NCI-H2029 treated with DMSO at 0.1 percent for 48 hours (cell line): ENCODE measurements around the gene ACTN1.

ENCODE experiments used
- DNase-seq: peaks from one replicate; lab custom pipeline; 2025; lab: John Stamatoyannopoulos, UW

The ACTN1 gene

DNA sequence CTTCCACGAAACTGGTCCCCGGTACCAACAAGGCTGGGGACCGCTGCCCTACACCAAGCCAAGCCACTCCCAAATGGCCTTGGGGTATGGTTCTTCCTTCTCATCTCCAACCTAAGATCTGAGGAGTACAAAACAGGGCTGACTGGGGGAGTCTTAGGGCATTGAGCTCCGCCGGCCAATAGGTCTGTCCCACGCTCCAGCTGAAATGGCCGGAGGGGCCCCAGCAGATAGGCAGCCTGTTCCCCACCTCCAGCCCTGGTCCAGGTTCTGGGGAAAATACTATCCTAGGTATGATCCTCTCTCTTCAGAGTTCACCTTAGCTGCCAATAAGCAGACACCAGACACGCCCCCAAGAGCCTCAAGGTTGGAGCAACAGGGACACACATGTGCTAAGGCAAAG is 90.2 kb downstream of the ACTN1 start:
- no peak for DNase-seq

DNA sequence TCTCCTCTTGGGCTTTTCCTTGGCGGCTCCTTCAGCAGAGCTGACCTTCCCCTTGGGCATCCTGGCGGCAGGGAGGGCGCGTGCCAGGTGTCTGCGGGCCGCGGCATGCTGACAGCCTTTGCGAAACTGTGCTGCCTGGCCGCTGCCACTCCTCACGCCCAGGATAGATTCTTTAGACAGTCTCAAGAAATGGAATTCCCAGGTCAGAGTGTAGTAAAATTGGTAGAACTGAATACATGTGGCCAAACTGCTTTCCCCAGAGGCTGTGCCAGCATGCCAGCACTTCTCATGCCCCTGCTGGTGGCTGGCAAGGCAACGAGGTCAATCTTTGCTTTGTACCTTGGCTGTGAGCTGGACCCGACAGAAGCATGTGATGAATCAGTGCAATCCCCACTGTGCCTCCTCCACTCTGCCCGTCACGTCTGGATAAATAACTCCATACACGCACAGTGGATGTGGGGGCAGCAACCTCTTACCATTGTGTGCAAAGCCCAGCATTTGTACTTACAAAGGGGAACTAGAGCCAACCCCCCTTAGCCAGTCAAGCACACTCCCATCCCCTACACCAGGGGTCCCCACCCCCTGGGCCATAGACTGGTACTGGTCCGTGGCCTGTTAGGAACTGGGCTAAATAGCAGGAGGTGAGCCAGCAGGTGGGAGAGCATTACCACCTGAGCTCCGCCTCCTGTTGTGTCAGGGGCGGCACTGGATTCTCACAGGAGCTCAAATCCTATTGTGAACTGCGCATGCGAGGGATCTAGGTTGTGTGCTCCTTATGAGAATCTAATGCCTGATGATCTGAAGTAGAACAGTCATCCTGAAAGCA is 90.9 kb downstream of the ACTN1 start:
- DNase-seq = no peak

DNA sequence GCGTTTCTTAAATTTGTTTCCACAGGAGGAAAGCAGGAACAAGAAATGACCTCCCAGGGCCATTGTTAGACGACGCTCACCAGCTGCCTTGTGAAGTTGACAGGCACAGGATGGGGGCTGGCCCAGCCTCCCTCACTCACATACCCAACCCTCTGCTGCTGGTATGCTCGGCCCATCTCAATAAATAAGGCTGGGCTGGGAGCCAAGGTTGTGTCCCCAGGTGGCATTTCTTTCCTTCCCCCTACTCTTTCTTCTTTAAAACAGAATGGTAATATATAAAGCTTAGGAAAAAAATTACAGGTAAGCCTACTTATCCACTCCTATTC is 93.0 kb downstream of the ACTN1 start:
- DNase-seq = no peak

DNA sequence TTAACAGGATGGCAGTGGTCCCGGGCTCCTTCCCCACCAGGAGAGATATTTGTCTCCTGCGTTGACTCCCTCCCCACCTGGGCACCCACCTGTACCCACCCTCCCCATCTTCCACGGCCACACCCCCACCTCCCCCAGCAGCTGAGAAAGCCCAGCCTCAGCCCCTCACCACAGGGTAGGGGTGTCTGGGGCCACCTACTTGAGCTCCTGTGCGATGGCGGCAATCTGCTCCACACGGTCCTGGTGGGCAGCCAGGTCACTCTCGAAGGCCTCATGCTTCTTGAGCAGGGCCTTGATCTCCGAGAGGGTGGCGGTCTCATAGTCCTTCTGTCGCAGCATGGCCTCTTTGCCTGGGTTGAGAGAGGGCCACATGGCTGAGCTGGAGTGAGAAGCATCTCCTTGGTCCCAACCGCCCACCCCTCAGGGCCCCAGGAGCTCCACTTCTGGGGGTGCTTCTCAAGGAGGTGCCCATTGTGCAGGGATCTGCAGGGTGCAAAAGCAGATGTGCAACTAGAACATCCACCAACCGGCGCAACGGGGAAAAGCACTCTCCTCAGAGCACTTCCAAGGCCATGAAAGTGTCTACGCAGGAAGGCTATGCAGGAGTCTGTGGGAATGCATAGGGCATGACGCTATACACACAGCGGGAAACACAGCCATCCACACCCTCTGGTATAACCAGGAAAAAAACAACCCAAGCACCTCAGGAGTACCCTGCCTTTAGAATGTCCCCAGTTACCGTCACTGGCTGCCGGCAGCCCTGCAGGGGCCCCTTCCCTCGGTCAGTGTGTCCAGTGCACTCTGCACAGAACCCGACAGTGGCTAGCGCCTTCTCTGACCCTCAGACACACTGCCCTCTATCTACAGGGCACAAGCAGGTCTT is 93.6 kb downstream of the ACTN1 start:
- no peak for DNase-seq

DNA sequence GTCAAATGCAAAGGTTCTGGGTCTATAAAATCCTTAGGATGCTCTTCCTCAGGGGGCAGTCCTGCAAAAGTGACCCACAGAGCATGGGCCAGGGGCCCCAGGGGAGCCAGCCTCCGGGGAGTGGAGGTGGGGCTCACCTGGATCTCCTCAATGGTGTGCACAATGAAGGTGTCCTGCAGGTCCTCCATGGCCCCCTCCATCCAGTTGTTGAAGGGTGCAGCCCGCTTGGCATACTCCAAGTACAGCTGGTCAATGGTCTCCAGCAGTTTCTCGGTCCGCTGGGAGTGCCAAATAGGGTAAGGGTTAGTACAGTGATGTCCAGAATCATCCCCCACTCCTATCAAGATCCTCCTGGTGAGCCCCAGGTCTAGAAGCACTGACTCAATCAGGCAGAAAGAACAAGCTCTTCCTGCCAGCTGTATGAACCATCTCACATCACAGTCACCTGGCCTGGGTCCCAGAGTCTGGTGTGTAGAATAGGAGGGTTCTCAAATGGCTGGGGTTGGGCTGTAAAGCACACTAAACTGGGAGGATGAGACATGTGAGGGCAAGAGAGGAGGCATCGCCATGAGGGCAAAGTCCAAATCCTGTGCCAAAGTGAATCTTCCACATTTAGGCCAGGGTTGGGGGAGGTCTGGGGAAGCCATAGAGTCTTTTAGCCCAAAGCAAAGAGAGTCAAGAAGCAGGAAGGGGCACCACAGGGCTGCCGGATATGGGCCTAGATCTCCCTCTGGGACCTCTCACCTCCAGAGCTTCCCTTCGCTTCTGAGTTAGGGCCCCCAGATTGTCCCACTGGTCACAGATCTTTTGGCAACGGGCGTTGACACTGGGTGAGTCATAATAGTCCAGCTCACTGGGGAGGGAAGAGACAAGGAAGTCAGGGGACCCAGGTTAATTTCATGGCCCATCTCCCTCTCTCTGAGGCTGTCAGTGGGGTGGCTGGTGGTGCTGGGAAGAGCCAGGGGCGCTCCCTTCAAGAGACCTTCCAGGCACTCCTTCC is 94.8 kb downstream of the ACTN1 start:
- DNase-seq = peak; percentile 35

DNA sequence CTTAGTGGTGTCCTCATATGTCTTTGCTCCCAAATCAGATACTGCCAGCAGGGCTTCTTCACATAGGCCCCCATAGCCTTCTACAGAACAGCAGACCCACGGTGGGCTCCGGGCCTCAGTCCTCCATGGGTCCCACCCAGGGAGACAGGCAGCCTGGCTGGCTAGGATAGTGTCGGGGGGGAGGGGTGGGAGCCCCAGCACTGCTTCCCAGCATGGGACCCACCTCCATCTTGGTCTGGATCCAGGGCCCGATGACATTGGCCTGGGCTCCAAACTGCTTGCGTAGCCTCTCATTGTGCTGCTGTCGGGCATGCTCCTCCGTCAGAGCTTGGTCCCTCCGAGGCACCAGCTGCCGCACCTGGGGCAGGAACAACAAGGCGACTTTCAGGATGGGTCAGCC is 96.9 kb downstream of the ACTN1 start:
- DNase-seq = no peak

DNA sequence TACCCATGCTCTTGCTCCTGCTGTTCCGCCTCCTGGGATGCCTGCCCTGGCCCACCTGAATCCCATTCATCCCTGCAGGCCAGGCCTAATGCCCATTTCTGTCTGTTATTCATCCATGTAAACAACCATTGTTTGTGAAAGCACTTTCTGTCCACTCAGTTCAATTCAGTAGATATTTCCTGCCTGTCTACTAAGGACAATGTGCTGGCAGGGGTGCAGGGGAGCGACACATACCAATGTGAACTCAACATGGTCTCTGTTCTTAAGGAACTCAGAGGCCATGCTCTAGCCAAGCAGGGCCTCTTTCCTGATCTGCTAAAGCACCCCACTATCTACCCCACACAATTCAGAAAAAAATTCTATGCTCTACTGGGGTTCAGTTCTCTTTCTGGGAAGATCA is 97.7 kb downstream of the ACTN1 start:
- DNase-seq = no peak

DNA sequence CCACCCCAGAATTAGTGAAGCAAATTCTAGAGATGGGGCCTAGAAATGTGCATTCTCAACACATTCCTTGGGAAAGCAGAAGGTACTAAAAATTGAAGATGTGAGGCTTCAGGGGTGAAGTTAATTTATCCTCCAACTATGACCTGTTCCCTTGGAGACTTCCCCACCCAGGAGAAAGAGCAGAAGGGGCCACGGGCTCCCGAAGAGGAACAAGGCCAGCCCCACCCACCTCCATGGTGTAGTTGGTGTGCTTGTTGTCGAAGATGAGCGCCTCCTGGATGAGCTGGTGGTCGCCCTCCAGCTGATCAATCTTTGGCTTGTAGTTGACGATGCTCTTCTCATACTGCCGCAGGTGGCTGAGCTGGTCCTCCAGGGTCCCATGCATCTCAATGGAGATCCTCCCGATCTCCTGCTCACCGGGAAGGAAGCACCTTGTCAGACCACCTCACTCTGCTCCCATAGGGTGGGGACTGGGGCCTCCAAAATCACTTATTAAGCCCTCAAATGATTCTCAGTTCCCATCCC is 98.5 kb downstream of the ACTN1 start:
- no peak for DNase-seq

DNA sequence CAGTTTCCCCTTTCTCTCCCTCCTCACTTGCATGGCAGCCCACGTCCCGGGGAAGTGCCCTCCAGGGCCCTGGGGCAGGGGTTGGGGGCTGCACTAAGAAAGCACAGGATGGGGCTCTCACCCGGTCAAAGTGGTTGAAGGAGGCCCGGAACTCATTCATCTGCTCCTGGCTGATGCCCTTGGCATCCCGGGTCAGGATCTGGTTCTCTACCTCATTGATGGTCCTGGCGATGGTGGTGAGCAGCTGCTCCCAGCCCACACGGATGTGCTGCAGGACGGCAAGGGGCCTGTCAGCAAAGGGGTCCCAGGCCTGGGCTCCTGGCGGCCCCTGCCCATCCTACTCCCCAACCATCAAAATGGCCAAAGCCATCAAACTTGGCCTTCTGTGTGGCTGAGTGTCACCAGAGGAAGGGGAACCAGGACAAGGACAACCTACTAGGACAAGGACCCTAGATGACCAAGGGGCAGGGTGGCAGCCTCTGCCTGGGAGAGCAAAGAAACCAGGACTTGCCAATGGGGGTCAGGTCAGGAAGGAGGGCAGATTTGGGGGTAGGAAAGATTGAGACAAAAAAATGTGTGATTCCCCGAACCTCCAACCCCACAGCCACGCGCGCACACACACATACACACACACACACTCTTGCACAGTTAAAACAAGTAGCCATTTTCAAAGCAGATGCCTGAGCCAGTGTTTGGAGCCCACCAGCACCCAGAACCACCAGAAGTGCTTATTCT is 99.1 kb downstream of the ACTN1 start:
- DNase-seq = no peak

DNA sequence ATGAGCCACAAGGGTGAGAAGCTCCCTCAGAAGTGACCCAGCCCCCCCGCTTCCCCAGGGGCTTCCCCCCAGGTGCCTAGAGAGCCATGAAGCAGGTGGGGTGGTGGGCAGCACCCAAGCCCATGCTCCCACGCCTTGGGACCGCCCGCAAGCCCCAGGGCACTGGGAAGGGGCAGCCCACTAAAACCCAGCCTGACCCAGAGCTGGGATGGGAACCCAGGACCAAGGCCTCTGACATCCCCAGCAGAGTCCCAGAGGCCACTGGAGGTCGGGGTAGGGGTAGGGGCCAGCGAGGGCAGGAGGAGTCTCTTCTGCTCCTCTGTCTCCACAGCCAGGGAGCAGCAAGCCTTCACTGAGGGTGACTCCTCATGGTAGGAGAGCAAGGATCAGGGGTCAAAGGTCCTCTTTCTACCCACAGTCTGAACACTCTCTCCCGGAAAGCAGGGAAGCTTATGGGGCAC is 99.8 kb downstream of the ACTN1 start:
- DNase-seq = no peak

DNA sequence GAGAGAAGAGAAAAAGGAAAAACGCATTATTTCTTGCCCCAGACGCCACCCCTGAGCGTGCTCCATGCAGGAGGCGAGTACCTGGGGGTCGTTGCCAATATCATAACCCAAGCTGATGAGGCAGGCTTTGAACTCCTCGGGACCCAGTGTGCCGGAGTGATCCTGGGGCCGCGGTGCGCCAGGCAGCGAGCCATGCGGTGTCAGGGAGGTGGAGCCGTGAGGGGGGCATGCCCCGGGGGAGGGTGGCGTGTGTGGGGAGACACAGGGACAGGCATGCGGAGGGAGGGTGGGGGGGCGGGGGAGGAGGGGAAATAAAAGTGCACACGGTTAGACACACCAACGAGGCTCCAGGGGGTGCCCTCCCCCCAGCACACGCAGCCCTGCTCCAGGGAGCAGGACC is 100.2 kb downstream of the ACTN1 start:
- no peak for DNase-seq

DNA sequence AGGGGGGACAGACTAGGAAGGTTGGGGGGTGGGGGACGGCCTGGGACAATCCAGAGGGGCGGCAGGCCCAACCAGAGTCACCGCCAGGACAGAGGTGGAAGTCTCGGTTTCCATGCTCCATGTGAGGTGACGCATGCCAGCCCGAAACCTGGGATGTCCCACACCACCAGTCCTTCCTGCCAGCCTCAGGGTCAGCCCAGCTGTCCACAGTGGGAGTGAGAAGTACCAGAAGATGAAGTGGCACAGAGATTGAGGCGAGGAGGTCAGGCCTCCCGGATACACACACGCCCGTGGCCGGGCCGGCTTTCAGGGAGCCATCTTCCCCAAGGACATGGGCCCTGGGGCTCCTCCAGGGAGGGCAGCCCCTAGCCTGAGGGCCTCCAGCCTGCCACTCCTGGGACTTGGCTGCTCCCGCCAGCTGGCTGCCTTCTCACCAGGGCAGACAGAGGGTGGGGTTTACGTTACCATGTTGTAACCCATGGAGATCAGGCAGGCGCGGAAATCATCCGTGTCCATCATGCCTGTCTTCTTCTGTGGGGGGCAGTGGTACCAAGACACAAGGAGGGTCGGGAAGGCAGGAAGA is 101.0 kb downstream of the ACTN1 start:
- no peak for DNase-seq

DNA sequence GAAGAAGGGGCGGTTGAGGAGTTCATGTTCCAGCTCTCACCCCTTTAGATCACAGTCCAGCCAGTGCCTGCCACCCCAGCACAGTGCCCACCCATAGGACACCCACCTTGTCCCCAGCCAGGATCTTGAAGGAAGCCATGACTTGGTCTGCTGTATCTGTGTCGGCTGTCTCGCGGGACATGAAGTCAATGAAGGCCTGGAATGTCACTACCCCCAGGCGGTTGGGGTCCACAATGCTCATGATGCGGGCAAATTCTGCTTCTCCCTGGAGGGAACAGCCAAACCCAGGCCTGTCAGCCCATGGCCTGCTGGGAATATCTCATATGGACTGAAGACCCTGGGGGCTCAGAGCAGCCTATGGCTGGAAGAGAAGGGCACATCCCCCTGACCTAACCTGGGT is 102.1 kb downstream of the ACTN1 start:
- DNase-seq = no peak

DNA sequence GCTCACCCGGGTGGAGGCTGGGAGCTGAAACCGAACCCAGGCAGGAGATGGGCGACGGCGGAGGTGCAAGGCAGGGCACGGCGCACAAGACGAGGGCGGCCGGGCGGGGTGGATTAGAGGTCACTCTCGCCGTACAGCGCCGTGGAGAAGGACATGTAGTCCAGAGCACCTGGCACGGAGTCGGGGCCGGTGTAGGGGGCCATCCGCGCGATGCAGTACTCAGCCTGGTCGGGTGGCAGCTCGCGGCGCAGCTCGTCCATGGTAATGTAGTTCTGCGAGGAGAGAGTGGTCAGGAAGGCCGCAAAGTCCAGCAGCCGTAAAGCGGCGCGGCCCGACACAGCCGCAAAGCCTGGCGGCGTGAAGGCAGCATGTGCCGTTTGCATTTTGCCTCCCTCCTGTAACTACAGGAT is 104.4 kb downstream of the ACTN1 start:
- DNase-seq = no peak

DNA sequence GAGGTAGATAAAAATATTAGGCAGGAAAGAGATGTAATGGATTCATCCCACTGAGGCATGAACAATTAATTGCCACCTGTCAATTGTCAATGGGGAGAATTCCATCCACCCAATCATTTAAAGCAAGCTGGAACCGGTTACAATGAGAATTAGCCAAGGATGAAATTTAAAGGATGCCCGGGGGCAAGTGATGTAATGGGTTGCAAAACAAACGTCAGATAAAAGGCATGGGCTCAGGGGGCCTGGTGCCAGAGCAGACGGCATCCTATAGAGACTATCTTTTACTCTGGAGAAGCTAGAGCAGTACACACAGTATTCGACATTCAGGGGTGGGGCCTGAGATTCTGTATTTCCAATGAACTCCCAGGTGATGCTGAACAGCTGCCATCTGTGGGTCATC is 105.7 kb downstream of the ACTN1 start:
- no peak for DNase-seq

DNA sequence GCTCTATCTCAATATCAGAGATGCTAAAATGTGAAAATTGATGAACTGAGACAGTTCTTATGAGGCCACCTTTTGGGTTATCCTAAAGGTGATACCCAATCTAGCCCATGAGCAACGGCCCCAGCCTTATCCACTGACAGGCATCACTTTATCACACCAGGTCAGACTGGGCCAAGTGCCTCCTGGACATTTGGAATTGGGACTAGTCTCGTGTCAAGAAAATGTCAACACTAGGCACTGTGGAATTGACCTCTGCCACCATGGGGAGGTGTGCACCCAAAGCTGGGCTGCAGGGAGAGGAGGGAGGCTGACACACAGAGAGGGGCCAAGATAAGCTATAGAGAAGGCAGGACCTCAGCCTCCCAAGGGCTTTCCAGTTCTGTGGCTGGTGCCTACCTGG is 107.7 kb downstream of the ACTN1 start:
- DNase-seq = no peak

DNA sequence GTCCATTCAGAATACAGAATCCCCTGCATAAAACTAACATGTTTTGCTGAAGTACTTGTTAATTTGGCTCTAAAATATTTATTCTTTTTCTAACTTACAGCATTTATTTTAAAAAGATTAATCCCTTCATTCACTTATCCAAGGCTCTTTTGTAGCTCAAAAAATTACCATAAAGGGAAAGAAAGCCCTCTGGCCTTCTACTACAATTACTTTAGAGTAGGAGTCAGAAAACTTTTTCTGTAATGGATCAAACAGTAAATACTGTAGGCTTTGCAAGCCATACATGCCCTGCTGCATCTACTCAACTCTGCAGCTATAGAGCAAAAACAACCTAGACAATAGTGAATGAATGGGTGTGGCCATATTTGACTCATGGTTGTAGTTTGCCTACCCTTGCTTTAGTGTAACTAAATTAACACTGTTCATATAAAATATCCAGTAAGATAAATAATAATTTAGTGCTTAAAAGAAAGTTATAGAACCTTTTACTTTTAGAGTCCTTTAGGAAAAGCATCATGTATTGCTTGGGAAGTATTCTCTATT is 112.0 kb downstream of the ACTN1 start:
- no peak for DNase-seq

DNA sequence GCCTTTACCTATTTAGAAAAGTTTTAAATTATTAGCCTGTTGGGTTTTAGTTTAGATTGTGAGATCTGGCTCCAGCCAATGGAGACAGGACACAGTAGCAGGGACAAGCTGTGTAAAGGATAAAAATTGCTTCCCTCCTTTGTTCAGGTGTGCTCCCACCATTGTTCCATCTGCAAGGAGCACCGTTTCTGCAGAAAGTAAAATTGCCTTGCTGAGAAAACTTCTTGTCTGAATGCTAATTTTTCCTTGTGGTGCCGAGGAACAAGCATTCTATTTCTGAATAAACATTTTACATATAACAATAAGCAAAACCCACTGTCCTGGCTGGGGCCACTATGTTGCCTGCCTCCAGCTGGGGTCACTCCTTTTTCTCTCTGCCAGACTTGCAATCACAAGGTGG is 113.6 kb downstream of the ACTN1 start:
- DNase-seq = no peak

DNA sequence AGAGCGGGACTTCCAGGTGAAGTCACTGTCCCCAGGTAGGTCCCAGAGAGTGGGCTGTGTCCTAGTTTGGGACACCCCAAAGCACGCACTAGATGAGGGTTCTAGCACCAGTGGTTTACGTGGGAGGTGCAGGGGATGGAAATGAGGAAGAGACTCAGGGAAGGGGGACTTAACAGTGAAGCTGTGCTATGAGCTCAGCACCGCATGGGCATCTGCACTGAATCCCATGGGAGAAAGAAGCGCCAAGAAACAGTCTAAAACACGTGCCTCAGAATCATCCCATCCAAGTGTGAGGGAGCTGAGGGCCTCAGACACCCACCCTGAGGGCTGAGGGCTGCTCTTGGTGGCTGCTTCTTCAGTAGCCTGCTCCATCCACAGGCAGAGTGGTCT is 114.7 kb downstream of the ACTN1 start:
- no peak for DNase-seq

DNA sequence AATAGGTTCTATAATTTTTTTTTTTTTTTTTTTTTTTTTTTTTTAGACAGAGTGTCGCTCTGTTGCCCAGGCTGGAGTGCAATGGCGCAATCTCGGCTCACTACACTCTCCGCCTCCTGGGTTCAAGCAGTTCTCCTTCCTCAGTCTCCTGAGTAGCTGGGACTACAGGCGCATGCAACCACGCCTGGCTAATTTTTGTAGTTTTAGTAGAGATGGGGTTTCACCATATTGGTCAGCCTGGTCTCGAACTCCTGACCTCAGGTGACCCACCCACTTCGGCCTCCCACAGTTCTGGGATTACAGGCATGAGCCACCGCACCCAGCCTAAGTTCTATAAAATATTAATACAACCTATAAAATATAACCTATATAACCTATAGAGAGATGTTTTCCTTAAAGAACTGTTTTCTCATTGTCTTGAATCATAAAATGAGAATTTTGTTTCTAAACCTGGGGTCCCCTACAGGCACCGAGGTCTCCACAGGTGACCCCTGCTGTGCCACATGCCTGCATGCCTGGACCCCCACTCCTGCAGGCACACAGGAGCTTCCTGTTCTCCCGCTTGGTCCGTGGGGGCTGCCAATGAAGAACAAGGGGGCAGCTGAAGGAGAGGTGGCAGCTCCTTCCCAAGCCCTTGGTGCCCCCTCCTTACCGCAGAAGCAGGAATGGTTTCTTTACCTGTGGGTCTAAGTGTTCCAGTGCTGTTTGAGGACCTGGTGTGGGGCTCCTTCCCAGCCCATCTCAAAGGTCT is 115.3 kb downstream of the ACTN1 start:
- no peak for DNase-seq
